Aorta (tissue), 5 donors: Measurements from ENCODE around the gene WNT3A. TPM values are rescaled to one million over a fixed set of nuclear protein-coding genes. Genes with fewer than 3 reads are reported as not detected.
"Not testable (repeated sequence)": the region's sequence is repeated elsewhere in the genome, so short reads cannot be mapped to it uniquely, and the experiment has no call there.

ENCODE experiments used
- ATAC-seq: fragments of 200-7000 bp; cut with Tn5 transposase; one replicate; pipeline ENCODE4 v1.9.1; 2022; ENCODE audit warnings: moderate library complexity; ENCODE audit not compliant: low FRiP score
- DNase-seq, 2 donors: peaks; one replicate each; pipeline ENCODE4 v3.0.0-alpha.2; 2020
- H3K27ac ChIP-seq, 2 donors: one replicate each; pipeline ENCODE4 v1.5.1; 2013; ENCODE audit warnings: low read length in 2 of 2, mild to moderate bottlenecking in 2 of 2, moderate library complexity in 2 of 2, control low read depth in 1 of 2, inconsistent platforms in 1 of 2, low read depth in 1 of 2
- H3K27me3 ChIP-seq, 2 donors: one replicate each; pipeline ENCODE4 v1.6.1; 2013; ENCODE audit warnings: control low read depth in 1 of 2, low read length in 1 of 2, mild to moderate bottlenecking in 1 of 2, moderate library complexity in 1 of 2; ENCODE audit not compliant: insufficient read depth in 2 of 2, control insufficient read depth in 1 of 2
- H3K36me3 ChIP-seq, 2 donors: one replicate each; pipeline ENCODE4 v1.6.1; 2013; ENCODE audit warnings: control low read depth in 1 of 2, low read length in 1 of 2, mild to moderate bottlenecking in 1 of 2; ENCODE audit not compliant: insufficient read depth in 2 of 2, control insufficient read depth in 1 of 2
- H3K4me1 ChIP-seq, 2 donors: one replicate each; pipeline ENCODE4 v1.6.1; 2013; ENCODE audit warnings: low read length in 2 of 2, control low read depth in 1 of 2, mild to moderate bottlenecking in 1 of 2, moderate library complexity in 1 of 2; ENCODE audit not compliant: insufficient read depth in 2 of 2, control insufficient read depth in 1 of 2
- H3K4me3 ChIP-seq, 2 donors: one replicate each; pipeline ENCODE4 v1.5.1; 2013; ENCODE audit warnings: low read length in 2 of 2, control low read depth in 1 of 2, mild to moderate bottlenecking in 1 of 2
- H3K9me3 ChIP-seq: one replicate; pipeline ENCODE4 v1.6.1; 2013; ENCODE audit warnings: mild to moderate bottlenecking, low read length; ENCODE audit not compliant: control insufficient read depth
- WGBS, 2 donors: extraction: QIAGEN DNeasy Blood & Tissue Kit; methylation state at CpG; one replicate each; pipeline ENCODE4 v1.1.7; 2013; 5-methylcytosine and 5-hydroxymethylcytosine counted together
- intact Hi-C, 2 donors: fragments of 100-400 bp; cut with DNase I; formaldehyde crosslinking; loops; one replicate each; pipeline versions ENCODE4 v1.14.2 to v1.15.0; 2022
- long read RNA-seq, 2 donors: library from polyadenylated mRNA; unstranded; transcript quantifications; one replicate each; pipeline ENCODE4 v2.0.0, GENCODE V29; 2020 to 2021
- polyA plus RNA-seq, 2 donors: library from polyadenylated mRNA; stranded (reverse); fragments of 200-250 nt; gene quantifications; one replicate each; pipeline ENCODE4 v1.2.3, GENCODE V29; 2013
- total RNA-seq, 2 donors: library from RNA; stranded (reverse); fragmentation: NEBNext Ultra II Directional; extraction: Animal tissue kit (Norgen Biotek cat#: 25700); gene quantifications; one replicate each; pipeline ENCODE4 v1.2.1, GENCODE V29; 2021
- donor health status: healthy with polysubstance abuse.
- donor health status: Bipolar disorder and iron deficiency.
- donor health status: DM: no; HTN: no; CAD: no.
- donor health status: DM: no; HTN: no; CAD: no.
- donor health status: DM: yes; HTN: yes; CAD: no.

The WNT3A gene
- not detected for total RNA-seq
- polyA plus RNA-seq = not detected
- long read RNA-seq, donor 1 = 0 reads
- long read RNA-seq, donor 2 = 0 reads

GRCh38 chr1:228006786-228007048 is at the start of gene WNT3A:
WNT3A (plus strand) TSS chr1:228006998; CDS start chr1:228007129, 131 bp downstream.
- intact Hi-C loops = no loop called here
- 0 to 1% methylated on average over 3 to 48 of the region's 48 CpGs for WGBS, 2 donors
- peaks cover 0 to 2% of the 10 kb centered on the region in 2 donors for H3K27me3 ChIP-seq

DNA sequence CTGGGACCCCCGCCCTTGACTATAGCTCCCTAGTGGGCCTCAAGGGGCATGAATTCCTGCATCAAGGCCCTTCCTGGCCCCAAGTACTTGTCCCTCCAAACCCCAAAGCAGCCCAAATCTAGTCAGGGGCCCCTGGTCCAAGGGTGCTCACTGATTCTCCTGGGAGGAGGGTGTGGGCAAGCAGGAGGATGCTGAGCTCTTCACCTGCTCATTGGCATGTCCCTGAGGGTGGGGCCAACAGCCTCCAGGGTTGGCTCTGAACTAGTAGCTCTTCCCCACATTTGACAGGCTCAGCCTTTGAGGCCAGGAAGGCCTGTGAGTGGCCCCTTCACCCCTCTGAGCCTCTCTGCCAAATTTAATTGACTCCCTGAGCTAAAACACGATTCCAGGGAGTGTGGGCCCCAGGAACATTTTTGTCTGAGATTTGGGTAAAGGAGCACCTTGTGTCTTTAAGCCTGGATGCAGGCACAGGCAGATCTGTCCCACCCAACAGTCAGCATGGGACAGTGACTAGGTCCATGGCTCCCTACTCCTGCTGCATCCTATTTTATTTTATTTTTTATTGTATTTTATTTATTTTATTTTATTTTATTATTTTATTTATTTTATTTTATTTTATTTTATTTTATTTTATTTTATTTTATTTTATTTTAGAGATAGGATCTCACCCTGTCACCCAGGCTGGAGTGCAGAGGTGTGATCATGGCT is 48.0 kb upstream of the WNT3A start:
- Histone ChIP-seq H3K27ac (no peak overlapping the region), H3K27me3 (no peaks in the 10 kb centered on the region), H3K4me1 (no peaks in the 10 kb centered on the region), H3K36me3 (no peaks in the 10 kb centered on the region), H3K4me3 (no peak overlapping the region), H3K9me3 (peaks cover 3% of the 10 kb centered on the region)
- intact Hi-C loops = no loop called here
- 66 to 70% methylated on average over 2 of the region's 2 CpGs for WGBS, 2 donors
- ATAC-seq (no peak), DNase-seq (peak in 1 of 2 donors; percentile 34)

More at GRCh38 chr1:228006786-228007048, at the start of gene WNT3A:
- ATAC-seq (no peak), DNase-seq (no peak)
- Histone ChIP-seq H3K36me3 (no peaks in the 10 kb centered on the region), H3K9me3 (no peaks in the 10 kb centered on the region), H3K27ac (no peak within 1 kb of the TSS), H3K4me1 (no peaks in the 10 kb centered on the region), H3K4me3 (no peak within 1 kb of the TSS)

DNA sequence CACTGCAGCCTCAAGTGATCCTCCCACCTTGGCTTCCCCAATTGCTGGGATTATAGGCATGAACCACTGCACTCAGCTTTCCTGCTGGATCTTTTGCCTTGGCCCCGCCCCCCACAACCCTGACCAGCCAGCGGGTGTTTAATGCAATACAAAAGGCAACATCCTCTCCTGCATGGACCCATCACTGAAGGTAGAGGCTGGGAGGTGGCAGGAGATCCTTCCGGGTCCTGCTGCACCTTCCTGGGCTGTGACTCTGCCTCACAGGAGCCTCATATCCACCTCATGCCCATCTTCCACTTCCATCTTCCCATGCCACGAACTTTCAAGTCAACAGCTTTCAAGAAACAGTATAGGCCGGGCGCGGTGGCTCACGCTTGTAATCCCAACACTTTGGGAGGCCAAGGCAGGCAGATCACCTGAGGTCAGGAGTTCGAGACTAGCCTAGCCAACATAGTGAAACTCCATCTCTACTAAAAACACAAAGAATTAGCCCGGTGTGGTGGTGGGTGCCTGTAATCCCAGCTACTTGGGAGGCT is 47.4 kb upstream of the WNT3A start:
- H3K27me3 ChIP-seq = no peaks in the 10 kb centered on the region
- no peaks in the 10 kb centered on the region for H3K9me3 ChIP-seq
- no peak overlapping the region for H3K4me3 ChIP-seq
- no peaks in the 10 kb centered on the region for H3K36me3 ChIP-seq
- intact Hi-C loops = no loop called here
- ATAC-seq = no peak
- no peak for DNase-seq
- WGBS, 2 donors = 90 to 95% methylated on average over 10 of the region's 10 CpGs
- no peaks in the 10 kb centered on the region for H3K4me1 ChIP-seq
- no peak overlapping the region for H3K27ac ChIP-seq

DNA sequence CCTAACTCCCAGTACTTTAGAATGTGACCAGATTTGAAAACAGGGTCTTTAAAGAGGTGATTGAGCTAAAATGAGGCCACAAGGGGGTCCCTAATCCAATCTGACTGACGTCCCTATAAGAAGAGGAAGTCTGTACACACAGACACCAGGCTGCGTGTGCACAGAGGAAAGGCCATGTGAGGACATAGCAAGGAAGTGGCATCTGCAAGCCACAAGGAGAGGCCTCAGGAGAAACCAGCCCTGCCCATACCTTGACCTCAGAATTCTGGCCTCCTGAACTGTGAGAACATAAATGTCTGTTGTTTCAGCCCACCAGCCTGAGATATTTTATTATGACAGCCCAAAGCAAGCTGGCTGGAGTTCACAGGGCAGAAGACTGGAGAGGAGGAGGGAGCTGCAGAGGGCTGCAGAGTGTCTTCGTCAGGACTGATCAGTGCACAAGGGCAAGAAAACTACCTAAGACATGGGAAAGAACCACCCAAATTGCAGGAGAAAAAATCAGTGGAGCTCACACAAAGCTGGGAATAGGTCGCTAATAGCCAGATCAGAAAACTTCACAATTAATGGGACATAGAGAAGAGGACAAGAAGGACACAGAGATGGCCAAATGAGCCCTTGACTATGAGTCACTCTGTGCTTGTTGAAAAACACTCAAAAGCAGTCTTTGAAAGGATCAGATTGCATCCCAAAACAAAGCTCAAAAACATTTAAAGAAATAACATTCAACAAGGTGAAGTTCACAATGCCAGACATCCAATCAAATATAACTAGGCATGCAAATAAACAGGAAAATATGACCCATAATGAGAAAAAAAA is 44.9 kb upstream of the WNT3A start:
- no peak overlapping the region for H3K27ac ChIP-seq
- H3K4me1 ChIP-seq = no peaks in the 10 kb centered on the region
- 48 to 51% methylated on average over 4 of the region's 4 CpGs for WGBS, 2 donors
- intact Hi-C loops = no loop called here
- no peaks in the 10 kb centered on the region for H3K27me3 ChIP-seq
- DNase-seq (no peak), ATAC-seq (no peak)
- no peaks in the 10 kb centered on the region for H3K36me3 ChIP-seq
- no peak overlapping the region for H3K4me3 ChIP-seq
- no peaks in the 10 kb centered on the region for H3K9me3 ChIP-seq

DNA sequence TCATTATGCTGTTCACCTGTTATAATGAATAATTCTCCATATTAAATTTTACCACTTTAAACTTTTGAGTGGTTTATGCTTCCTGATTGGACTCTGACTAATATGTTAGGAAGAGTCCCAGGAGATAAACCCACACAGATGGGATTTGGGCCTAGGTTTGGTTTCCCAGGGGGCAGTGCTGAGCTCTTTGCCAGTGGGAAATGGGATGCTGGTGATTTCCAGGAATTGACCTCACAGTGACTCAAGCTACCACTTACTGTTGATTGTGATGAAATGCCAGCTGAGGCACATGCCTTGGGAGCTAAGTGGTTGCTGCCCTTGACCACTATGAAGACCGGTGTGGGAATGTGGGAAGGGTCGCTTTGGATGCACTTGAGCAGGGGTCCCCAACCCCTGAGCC is 40.1 kb upstream of the WNT3A start:
- ATAC-seq, intact Hi-C loops, H3K36me3 ChIP-seq, H3K27me3 ChIP-seq, H3K9me3 ChIP-seq, DNase-seq, H3K27ac ChIP-seq, H3K4me1 ChIP-seq, H3K4me3 ChIP-seq: not testable (repeated sequence)
- 93 to 100% methylated on average over 2 of the region's 2 CpGs for WGBS, 2 donors

- H3K27ac ChIP-seq, H3K36me3 ChIP-seq, H3K4me1 ChIP-seq, H3K4me3 ChIP-seq, ATAC-seq, H3K27me3 ChIP-seq, H3K9me3 ChIP-seq, intact Hi-C loops: not testable (repeated sequence)
- WGBS, 2 donors = 87 to 90% methylated on average over 3 to 5 of the region's 5 CpGs
- peak in 1 of 2 donors; percentile 41 for DNase-seq
Observed at GRCh38 chr1:227967815-227968214, 39.0 kb upstream of the WNT3A start.

GRCh38 chr1:227970076-227970995 is 36.5 kb upstream of the WNT3A start:
- H3K27ac ChIP-seq, intact Hi-C loops, H3K4me1 ChIP-seq, H3K9me3 ChIP-seq, H3K27me3 ChIP-seq, H3K36me3 ChIP-seq, ATAC-seq, H3K4me3 ChIP-seq: not testable (repeated sequence)
- DNase-seq = peak in 1 of 2 donors; percentile 67
- WGBS, 2 donors = 91 to 93% methylated on average over 33 to 36 of the region's 36 CpGs

DNA sequence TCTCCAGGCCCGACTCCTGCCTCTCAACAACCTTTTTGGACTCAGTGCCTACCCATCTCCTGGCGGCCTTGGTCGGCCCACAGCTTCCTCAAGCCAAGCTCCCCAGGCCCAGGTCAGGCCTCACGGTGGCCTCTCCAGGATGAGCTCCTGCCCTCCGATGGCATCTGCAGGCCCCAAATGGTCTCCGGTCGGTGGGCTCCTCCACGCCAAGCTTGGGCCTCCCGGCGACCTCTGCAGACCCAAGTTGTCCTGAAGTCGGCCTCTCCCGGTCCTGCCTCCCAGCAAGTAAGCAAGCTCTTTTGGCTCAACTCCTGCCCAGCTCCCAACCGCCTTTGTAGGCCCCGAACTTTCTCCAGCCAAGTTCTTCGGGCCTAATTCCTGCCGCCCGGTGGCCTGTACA is 35.6 kb upstream of the WNT3A start:
- WGBS, 2 donors = 96 to 97% methylated on average over 9 to 12 of the region's 17 CpGs
- H3K4me3 ChIP-seq, H3K27ac ChIP-seq, H3K27me3 ChIP-seq, DNase-seq, intact Hi-C loops, ATAC-seq, H3K36me3 ChIP-seq, H3K4me1 ChIP-seq, H3K9me3 ChIP-seq: not testable (repeated sequence)
